Neural cell (in vitro differentiated cells): ENCODE measurements around the gene AK8. TPM values are rescaled to one million over a fixed set of nuclear protein-coding genes. Genes with fewer than 3 reads are reported as not detected.

Experiments
- H2AFZ ChIP-seq: fragments of 200-600, 300-800 bp; sonication (generic), shearing (Covaris generic); 2 replicates; pipeline ENCODE4 v1.6.0; 2014; ENCODE audit warnings: low read depth, mild to moderate bottlenecking, antibody characterized with exemption, low read length, moderate library complexity
- H3F3A ChIP-seq: fragments of 200-600 bp; shearing (Covaris generic); 2 replicates; pipeline ENCODE4 v1.6.1; 2016; ENCODE audit warnings: mild to moderate bottlenecking, moderate library complexity, mixed read lengths, antibody characterized with exemption, low read length; ENCODE audit not compliant: insufficient read depth, poor library complexity, severe bottlenecking
- H3K27ac ChIP-seq: fragments of 200-600, 300-800 bp; sonication (generic), shearing (Covaris generic); 2 replicates; pipeline ENCODE4 v1.5.1; 2014; ENCODE audit warnings: mild to moderate bottlenecking, low read length, moderate library complexity
- H3K27me3 ChIP-seq: fragments of 300-800, 200-600 bp; sonication (generic), shearing (Covaris generic); 2 replicates; pipeline ENCODE4 v1.6.0; 2014; ENCODE audit warnings: mild to moderate bottlenecking, low read depth, low read length, moderate library complexity; ENCODE audit not compliant: insufficient read depth
- H3K36me3 ChIP-seq: fragments of 300-800, 200-600 bp; sonication (generic), shearing (Covaris generic); 2 replicates; pipeline ENCODE4 v1.5.1; 2014; ENCODE audit warnings: mild to moderate bottlenecking, antibody characterized with exemption, low read length, moderate library complexity; ENCODE audit not compliant: insufficient read depth
- H3K4me2 ChIP-seq: fragments of 300-800, 200-600 bp; sonication (generic), shearing (Covaris generic); 2 replicates; pipeline ENCODE4 v1.6.0; 2014; ENCODE audit warnings: mild to moderate bottlenecking, low read length
- H3K4me3 ChIP-seq: fragments of 300-800, 200-600 bp; sonication (generic), shearing (Covaris generic); 2 replicates; pipeline ENCODE4 v1.5.1; 2014; ENCODE audit warnings: mild to moderate bottlenecking, low read length, moderate library complexity
- H3K79me2 ChIP-seq: fragments of 200-600 bp; shearing (Covaris generic); replicated peaks from 2 replicates; pipeline ENCODE4 v1.6.0; 2014; ENCODE audit warnings: mild to moderate bottlenecking, low read length, moderate library complexity; ENCODE audit not compliant: insufficient read depth
- H3K9ac ChIP-seq: fragments of 300-800, 200-600 bp; sonication (generic), shearing (Covaris generic); 2 replicates; pipeline ENCODE4 v1.6.1; 2016; ENCODE audit warnings: mild to moderate bottlenecking, low read length, mixed read lengths
- H3K9me2 ChIP-seq: fragments of 200-600 bp; shearing (Covaris generic); 2 replicates; pipeline ENCODE4 v1.6.1; 2016; ENCODE audit warnings: mild to moderate bottlenecking, low read length, mixed read lengths; ENCODE audit not compliant: insufficient read depth
- H3K9me3 ChIP-seq: fragments of 200-600, 300-800 bp; sonication (generic), shearing (Covaris generic); 2 replicates; pipeline ENCODE4 v1.6.1; 2016; ENCODE audit warnings: mild to moderate bottlenecking, mixed run types, low read length, moderate library complexity, mixed read lengths
- H4K20me1 ChIP-seq: fragments of 200-600 bp; shearing (Covaris generic); 2 replicates; pipeline ENCODE4 v1.6.1; 2016; ENCODE audit warnings: mild to moderate bottlenecking, mixed run types; ENCODE audit not compliant: insufficient read depth
- EP300 ChIP-seq: fragments of 450-650 bp; conservative IDR thresholded peaks from 2 replicates; pipeline ENCODE4 v1.6.1; 2014; ENCODE audit warnings: antibody characterized with exemption, mild to moderate bottlenecking, moderate library complexity; ENCODE audit not compliant: poor library complexity, severe bottlenecking
- EZH2 ChIP-seq: fragments of 200-600, 300-800 bp; shearing (Covaris generic), sonication (generic); IDR thresholded peaks from 2 replicates; pipeline ENCODE4 v1.6.1; 2014; ENCODE audit warnings: antibody characterized with exemption, low read length, borderline replicate concordance, mild to moderate bottlenecking; ENCODE audit not compliant: insufficient read depth, poor library complexity, severe bottlenecking
- MXI1 ChIP-seq: fragments of 450-650 bp; conservative IDR thresholded peaks from 2 replicates; pipeline ENCODE4 v1.6.1; 2014; ENCODE audit warnings: antibody characterized with exemption, mild to moderate bottlenecking; ENCODE audit not compliant: poor library complexity, severe bottlenecking
- POLR2AphosphoS5 ChIP-seq: IDR thresholded peaks from 2 replicates; pipeline ENCODE4 v1.6.1; 2012
- RAD21 ChIP-seq: fragments of 450-650 bp; conservative IDR thresholded peaks from 2 replicates; pipeline ENCODE4 v1.6.1; 2014; ENCODE audit warnings: antibody characterized with exemption, mild to moderate bottlenecking, moderate library complexity
- SMC3 ChIP-seq: fragments of 450-650 bp; conservative IDR thresholded peaks from 2 replicates; pipeline ENCODE4 v1.6.1; 2014; ENCODE audit warnings: antibody characterized with exemption, mild to moderate bottlenecking, moderate library complexity; ENCODE audit not compliant: poor library complexity
- TAF1 ChIP-seq: IDR thresholded peaks from 2 replicates; pipeline ENCODE4 v1.6.1; 2012; ENCODE audit warnings: low read depth
- polyA plus RNA-seq: library from polyadenylated mRNA; depleted of rRNA; stranded (reverse); fragments of >200 nt; gene quantifications from 2 replicates; pipeline ENCODE4 v1.2.3, GENCODE V29; 2014
- TF ChIP-seq, protein P1 (sequence below): fragments of 450-650 bp; IDR thresholded peaks from 2 replicates; pipeline ENCODE4 v1.5.1; 2014; ENCODE audit warnings: antibody characterized with exemption, mild to moderate bottlenecking, moderate library complexity; ENCODE audit not compliant: poor library complexity, severe bottlenecking
- TF ChIP-seq, protein P2 (sequence below): IDR thresholded peaks from 2 replicates; pipeline ENCODE4 v1.6.1; 2012; ENCODE audit warnings: borderline replicate concordance

The AK8 gene
- polyA plus RNA-seq, 1 donor from 2014 or later, result 0.71 TPM

DNA sequence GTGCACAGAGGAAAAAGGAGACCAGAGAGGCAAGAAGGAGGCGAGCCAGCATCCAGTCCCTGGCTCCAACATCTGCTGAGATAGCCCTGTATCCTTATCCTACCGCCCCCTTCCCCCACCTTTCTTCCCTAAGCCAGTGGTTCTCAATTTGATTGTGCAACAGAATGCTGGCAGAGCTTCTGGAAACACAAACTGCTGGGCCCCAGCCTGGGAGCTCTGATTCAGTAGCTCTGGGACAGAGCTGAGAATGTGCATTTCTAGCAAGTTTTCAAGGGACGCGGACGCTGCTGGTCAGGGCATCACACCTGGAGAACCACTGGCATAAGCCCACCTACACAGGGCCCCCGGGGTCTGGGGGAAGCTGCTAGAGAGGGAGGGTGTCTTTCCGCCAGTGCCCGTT is 21.1 kb downstream of the AK8 start:
- no peaks in the 10 kb centered on the region for H3K9me2 ChIP-seq
- H3K36me3 ChIP-seq, result no peaks in the 10 kb centered on the region
- H3K4me2 ChIP-seq, result no peak overlapping the region
- no peaks in the 10 kb centered on the region for H3K79me2 ChIP-seq
- no peaks in the 10 kb centered on the region for H3F3A ChIP-seq
- no peak overlapping the region for H3K27ac ChIP-seq
- no peak overlapping the region for H2AFZ ChIP-seq
- no peak overlapping the region for H3K9ac ChIP-seq
- H4K20me1 ChIP-seq, result no peaks in the 10 kb centered on the region
- TF ChIP-seq TAF1 (no peak), RAD21 (no peak), POLR2AphosphoS5 (no peak), MXI1 (no peak), SMC3 (no peak), EZH2 (no peak), EP300 (no peak)
- TF ChIP-seq, protein P1, sequence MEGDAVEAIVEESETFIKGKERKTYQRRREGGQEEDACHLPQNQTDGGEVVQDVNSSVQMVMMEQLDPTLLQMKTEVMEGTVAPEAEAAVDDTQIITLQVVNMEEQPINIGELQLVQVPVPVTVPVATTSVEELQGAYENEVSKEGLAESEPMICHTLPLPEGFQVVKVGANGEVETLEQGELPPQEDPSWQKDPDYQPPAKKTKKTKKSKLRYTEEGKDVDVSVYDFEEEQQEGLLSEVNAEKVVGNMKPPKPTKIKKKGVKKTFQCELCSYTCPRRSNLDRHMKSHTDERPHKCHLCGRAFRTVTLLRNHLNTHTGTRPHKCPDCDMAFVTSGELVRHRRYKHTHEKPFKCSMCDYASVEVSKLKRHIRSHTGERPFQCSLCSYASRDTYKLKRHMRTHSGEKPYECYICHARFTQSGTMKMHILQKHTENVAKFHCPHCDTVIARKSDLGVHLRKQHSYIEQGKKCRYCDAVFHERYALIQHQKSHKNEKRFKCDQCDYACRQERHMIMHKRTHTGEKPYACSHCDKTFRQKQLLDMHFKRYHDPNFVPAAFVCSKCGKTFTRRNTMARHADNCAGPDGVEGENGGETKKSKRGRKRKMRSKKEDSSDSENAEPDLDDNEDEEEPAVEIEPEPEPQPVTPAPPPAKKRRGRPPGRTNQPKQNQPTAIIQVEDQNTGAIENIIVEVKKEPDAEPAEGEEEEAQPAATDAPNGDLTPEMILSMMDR, result no peak
- TF ChIP-seq, protein P2, sequence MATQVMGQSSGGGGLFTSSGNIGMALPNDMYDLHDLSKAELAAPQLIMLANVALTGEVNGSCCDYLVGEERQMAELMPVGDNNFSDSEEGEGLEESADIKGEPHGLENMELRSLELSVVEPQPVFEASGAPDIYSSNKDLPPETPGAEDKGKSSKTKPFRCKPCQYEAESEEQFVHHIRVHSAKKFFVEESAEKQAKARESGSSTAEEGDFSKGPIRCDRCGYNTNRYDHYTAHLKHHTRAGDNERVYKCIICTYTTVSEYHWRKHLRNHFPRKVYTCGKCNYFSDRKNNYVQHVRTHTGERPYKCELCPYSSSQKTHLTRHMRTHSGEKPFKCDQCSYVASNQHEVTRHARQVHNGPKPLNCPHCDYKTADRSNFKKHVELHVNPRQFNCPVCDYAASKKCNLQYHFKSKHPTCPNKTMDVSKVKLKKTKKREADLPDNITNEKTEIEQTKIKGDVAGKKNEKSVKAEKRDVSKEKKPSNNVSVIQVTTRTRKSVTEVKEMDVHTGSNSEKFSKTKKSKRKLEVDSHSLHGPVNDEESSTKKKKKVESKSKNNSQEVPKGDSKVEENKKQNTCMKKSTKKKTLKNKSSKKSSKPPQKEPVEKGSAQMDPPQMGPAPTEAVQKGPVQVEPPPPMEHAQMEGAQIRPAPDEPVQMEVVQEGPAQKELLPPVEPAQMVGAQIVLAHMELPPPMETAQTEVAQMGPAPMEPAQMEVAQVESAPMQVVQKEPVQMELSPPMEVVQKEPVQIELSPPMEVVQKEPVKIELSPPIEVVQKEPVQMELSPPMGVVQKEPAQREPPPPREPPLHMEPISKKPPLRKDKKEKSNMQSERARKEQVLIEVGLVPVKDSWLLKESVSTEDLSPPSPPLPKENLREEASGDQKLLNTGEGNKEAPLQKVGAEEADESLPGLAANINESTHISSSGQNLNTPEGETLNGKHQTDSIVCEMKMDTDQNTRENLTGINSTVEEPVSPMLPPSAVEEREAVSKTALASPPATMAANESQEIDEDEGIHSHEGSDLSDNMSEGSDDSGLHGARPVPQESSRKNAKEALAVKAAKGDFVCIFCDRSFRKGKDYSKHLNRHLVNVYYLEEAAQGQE, result no peak
- no peak overlapping the region for H3K4me3 ChIP-seq
- no peaks in the 10 kb centered on the region for H3K27me3 ChIP-seq
- no peaks in the 10 kb centered on the region for H3K9me3 ChIP-seq

DNA sequence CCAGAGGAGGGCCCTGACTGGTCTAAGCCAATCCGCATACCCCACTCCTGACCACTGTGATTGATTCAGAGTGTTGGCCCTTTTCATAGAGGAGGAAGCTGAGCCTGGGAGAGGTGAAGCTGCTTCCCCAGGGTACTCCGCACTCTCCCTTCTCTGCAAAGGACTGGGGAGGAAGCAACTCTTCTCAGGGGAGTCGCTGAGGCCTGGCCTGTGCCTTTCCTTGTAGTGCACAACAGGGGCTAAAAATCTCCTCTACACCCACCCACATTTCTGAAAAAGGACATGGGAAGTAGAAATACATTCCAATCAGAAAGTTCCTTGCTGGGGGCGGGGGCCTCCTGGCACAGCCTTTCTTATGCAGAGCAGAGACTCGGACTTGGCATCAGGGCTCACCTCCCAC is 22.2 kb downstream of the AK8 start:
- H3K9me2 ChIP-seq, result no peaks in the 10 kb centered on the region
- H3K9me3 ChIP-seq, result no peaks in the 10 kb centered on the region
- no peak overlapping the region for H2AFZ ChIP-seq
- H3K9ac ChIP-seq, result no peak overlapping the region
- no peaks in the 10 kb centered on the region for H4K20me1 ChIP-seq
- H3K79me2 ChIP-seq, result no peaks in the 10 kb centered on the region
- no peaks in the 10 kb centered on the region for H3F3A ChIP-seq
- H3K4me2 ChIP-seq, result no peak overlapping the region
- TF ChIP-seq POLR2AphosphoS5 (no peak), TAF1 (no peak), RAD21 (no peak), EZH2 (no peak), SMC3 (no peak), EP300 (no peak), MXI1 (no peak)
- TF ChIP-seq, protein P1, result no peak
- H3K4me3 ChIP-seq, result no peak overlapping the region
- no peaks in the 10 kb centered on the region for H3K36me3 ChIP-seq
- H3K27ac ChIP-seq, result no peak overlapping the region
- H3K27me3 ChIP-seq, result no peaks in the 10 kb centered on the region
